RPMI8226 (cell line): ENCODE data around the gene SOX30.

Experiments
- DNase-seq: peaks from one replicate; pipeline ENCODE4 v3.0.0-alpha.2; 2015

The SOX30 gene

GRCh38 chr5:157607371-157608161 is 44.7 kb downstream of the SOX30 start:
- peak; percentile 64 for DNase-seq

DNA sequence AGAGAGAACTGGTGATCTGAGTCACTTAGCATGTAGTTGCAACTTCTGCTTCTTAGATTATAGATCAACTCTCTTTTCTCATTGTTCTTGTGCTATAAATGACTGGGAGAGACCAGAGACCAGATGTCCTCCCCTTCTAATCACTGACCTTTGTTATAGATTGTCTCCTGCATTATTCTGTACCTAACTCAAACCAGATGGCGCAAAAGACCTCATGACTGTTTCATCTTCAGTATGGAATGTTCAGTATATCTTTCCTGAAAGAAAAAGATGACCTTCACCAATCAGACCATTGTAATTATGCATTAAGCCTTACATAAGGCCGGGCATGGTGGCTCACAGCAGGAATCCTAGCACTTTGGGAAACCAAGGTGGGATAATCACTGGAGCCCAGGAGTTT is 46.2 kb downstream of the SOX30 start:
- no peak for DNase-seq

GRCh38 chr5:157603333-157604190 is 48.7 kb downstream of the SOX30 start:
- no peak for DNase-seq

- DNase-seq = peak; percentile 34
Observed at GRCh38 chr5:157602505-157602904, 49.7 kb downstream of the SOX30 start.

DNA sequence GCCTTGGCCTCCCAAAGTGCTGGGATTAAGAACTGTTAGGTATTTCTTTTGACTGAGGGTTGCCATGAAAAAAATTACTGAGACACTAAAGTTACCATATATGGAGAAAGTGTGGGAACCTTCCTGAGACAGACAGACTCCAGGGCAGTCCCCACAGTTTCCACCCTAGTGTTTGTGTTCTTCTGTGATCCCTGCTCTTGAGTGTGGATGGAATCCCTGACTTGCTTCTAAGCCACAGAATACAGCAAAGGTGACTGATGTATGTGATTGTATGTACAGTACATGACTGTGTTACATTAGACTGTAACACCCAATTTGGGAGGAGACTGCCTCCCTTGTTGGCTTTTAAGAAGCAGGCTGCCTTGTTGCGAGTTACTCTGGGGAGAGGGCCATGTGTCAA is 52.0 kb downstream of the SOX30 start:
- no peak for DNase-seq

GRCh38 chr5:157599565-157599964 is 52.7 kb downstream of the SOX30 start:
- DNase-seq = peak; percentile 49

DNA sequence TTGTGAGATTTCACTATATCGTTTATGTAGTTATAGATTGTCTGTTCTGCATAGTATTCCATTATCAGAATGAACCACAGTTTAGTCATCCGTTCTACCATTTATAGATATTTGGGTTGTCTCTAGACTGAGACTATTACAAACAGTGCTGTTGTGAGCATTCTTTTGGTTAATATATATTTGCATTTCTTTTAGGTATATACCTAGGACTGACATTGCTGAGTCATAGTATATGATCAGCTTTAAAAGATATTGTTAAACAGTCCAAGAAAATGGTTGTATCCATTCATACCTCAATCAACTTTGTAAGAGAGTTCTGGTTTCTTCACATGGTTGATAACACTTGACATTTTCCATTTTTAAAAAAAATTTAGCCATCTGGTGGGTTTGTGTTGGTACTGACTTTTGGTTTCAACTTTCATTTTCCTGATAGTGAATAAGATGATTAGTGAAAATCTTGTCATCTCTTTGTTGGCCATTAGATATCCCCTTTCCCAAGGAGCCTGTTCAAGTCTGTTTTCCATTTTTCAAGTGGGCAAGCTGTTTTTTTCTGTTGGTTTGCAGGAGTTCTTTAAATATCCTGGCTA is 53.8 kb downstream of the SOX30 start:
- DNase-seq = no peak

- no peak for DNase-seq
Observed at GRCh38 chr5:157597277-157597676, 55.0 kb downstream of the SOX30 start.

DNA sequence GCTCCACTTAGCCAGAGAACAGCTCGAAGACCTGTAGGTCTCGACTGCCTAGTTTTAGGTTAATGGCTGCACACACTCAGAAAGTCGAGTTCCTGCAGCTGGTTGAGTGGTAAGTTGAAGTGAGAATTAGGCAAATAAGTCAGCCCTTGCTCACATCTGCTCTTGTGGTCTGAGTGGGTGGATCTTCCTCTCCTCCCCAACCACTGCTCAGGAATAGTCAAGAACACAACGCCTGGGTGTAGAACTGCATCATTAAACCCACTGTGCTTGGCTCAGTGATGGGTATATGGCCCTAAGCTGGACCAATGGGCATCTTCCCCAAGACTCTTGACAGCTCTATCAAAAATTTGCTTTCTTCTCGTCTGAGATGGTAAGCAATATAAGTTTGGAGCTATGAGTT is 55.8 kb downstream of the SOX30 start:
- DNase-seq = peak; percentile 58

- DNase-seq = no peak
Observed at GRCh38 chr5:157594675-157595459, 57.4 kb downstream of the SOX30 start.

DNA sequence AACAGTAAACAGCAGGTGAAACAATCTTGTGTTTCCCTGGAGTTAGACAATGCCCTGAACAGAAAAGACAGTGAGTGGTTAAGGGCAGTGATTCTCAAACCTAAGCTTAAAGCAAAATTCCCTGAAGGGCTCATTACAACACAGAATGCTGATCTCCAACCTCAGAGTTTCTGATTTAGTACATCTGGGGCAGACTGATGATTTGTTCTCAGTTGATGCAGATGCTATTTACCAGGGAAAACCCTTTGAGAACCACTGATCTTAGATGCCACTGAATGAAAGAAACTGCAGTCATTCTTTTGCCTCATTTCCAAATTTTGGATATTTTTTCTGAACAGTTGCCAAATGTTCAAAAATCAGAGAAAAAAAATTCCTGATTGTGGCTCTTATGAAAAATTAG is 58.0 kb downstream of the SOX30 start:
- DNase-seq = no peak

- DNase-seq = no peak
Observed at GRCh38 chr5:157593052-157593757, 59.0 kb downstream of the SOX30 start.

DNA sequence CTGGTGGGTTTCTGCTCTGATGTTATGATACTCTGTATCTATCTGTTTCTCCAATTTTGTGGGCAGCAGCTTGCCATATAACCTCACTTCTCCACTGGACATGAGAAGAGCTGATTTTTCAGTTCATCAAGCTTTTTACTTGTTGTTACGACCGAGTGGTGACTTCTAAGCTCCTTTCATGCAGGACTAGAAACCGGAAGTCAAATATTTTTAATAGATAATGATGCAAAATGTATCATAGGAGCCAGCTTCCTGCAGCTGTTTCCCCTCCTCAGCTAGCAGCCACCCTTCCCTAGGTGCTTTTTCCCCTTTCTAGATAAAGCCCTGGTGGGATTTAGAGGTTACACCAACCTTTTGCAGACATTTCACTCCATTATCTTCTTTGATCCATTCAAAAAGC is 59.6 kb downstream of the SOX30 start:
- no peak for DNase-seq

DNA sequence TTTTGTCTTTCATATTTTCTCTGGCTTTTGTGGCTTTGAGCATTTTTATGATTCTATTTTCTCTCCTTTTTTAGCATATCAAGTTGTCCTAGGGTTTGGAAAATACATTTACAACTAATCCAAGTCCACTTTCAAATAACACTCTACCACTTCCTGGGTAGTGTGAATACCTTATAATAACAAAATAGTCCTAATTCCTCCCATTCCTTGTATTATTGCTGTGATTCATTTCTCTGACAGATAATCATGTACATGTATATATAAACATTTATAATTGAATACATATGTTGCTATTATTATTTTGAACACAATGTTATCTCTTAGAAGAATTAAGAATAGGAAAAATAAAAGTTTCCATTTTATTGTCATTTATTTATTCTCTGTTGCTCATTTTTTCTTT is 61.8 kb downstream of the SOX30 start:
- no peak for DNase-seq

- no peak for DNase-seq
Observed at GRCh38 chr5:157584628-157585027, 67.6 kb downstream of the SOX30 start.

DNA sequence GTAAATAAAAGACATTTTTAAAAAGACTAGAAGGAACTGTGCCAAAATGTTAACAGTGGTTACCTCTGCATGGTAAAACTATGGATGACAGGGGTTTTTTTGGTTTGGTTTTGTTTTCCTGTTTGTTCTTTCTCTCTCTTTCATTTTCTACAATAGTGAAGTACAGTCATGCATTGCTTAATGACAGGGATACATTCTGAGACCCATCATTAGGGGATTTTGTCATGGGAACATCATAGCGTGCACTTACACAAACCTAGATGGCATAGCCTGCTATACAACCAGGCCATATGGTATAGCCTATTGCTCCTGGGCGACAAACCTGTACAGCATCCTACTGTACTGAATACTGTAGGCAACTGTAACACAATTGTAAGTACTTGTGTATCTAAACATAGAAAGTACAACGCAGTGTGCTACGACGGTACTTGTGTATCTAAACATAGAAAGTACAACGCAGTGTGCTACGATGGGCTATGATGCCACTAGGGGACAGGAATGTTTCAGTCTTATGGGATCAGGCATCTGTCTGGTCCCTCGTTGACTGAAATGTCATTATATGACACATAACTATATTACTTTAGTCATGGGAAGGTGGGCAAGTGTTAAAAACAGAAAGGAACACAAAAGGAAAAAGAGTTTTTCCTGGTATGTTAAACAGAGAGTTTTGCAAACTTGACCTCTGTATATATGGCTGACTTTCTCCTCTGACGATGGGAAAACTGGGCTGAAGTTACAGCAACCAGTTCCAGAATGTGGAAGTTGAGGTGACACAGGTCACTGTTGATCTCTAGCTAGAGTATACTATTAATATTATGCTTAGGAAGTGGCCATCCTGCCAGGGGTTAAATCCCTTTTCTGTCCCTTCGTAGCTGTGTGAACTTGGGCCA is 69.3 kb downstream of the SOX30 start:
- no peak for DNase-seq

GRCh38 chr5:157581901-157582300 is 70.3 kb downstream of the SOX30 start:
- no peak for DNase-seq

- no peak for DNase-seq
Observed at GRCh38 chr5:157578079-157578780, 74.0 kb downstream of the SOX30 start.

GRCh38 chr5:157576678-157577077 is 75.6 kb downstream of the SOX30 start:
- no peak for DNase-seq
